Neural cell (in vitro differentiated cells): Measurements from ENCODE around the gene INTS7. TPM values are rescaled to one million over a fixed set of nuclear protein-coding genes. Genes with fewer than 3 reads are reported as not detected.
"Not testable (repeated sequence)": the region's sequence is repeated elsewhere in the genome, so short reads cannot be mapped to it uniquely, and the experiment has no call there.

ENCODE experiments used
- H2AFZ ChIP-seq: fragments of 200-600, 300-800 bp; sonication (generic), shearing (Covaris generic); 2 replicates; pipeline ENCODE4 v1.6.0; 2014; ENCODE audit warnings: low read depth, mild to moderate bottlenecking, antibody characterized with exemption, low read length, moderate library complexity
- H3F3A ChIP-seq: fragments of 200-600 bp; shearing (Covaris generic); 2 replicates; pipeline ENCODE4 v1.6.1; 2016; ENCODE audit warnings: mild to moderate bottlenecking, moderate library complexity, mixed read lengths, antibody characterized with exemption, low read length; ENCODE audit not compliant: insufficient read depth, poor library complexity, severe bottlenecking
- H3K27ac ChIP-seq: fragments of 200-600, 300-800 bp; sonication (generic), shearing (Covaris generic); 2 replicates; pipeline ENCODE4 v1.5.1; 2014; ENCODE audit warnings: mild to moderate bottlenecking, low read length, moderate library complexity
- H3K27me3 ChIP-seq: fragments of 300-800, 200-600 bp; sonication (generic), shearing (Covaris generic); 2 replicates; pipeline ENCODE4 v1.6.0; 2014; ENCODE audit warnings: mild to moderate bottlenecking, low read depth, low read length, moderate library complexity; ENCODE audit not compliant: insufficient read depth
- H3K36me3 ChIP-seq: fragments of 300-800, 200-600 bp; sonication (generic), shearing (Covaris generic); 2 replicates; pipeline ENCODE4 v1.5.1; 2014; ENCODE audit warnings: mild to moderate bottlenecking, antibody characterized with exemption, low read length, moderate library complexity; ENCODE audit not compliant: insufficient read depth
- H3K4me2 ChIP-seq: fragments of 300-800, 200-600 bp; sonication (generic), shearing (Covaris generic); 2 replicates; pipeline ENCODE4 v1.6.0; 2014; ENCODE audit warnings: mild to moderate bottlenecking, low read length
- H3K4me3 ChIP-seq: fragments of 300-800, 200-600 bp; sonication (generic), shearing (Covaris generic); 2 replicates; pipeline ENCODE4 v1.5.1; 2014; ENCODE audit warnings: mild to moderate bottlenecking, low read length, moderate library complexity
- H3K79me2 ChIP-seq: fragments of 200-600 bp; shearing (Covaris generic); replicated peaks from 2 replicates; pipeline ENCODE4 v1.6.0; 2014; ENCODE audit warnings: mild to moderate bottlenecking, low read length, moderate library complexity; ENCODE audit not compliant: insufficient read depth
- H3K9ac ChIP-seq: fragments of 300-800, 200-600 bp; sonication (generic), shearing (Covaris generic); 2 replicates; pipeline ENCODE4 v1.6.1; 2016; ENCODE audit warnings: mild to moderate bottlenecking, low read length, mixed read lengths
- H3K9me2 ChIP-seq: fragments of 200-600 bp; shearing (Covaris generic); 2 replicates; pipeline ENCODE4 v1.6.1; 2016; ENCODE audit warnings: mild to moderate bottlenecking, low read length, mixed read lengths; ENCODE audit not compliant: insufficient read depth
- H3K9me3 ChIP-seq: fragments of 200-600, 300-800 bp; sonication (generic), shearing (Covaris generic); 2 replicates; pipeline ENCODE4 v1.6.1; 2016; ENCODE audit warnings: mild to moderate bottlenecking, mixed run types, low read length, moderate library complexity, mixed read lengths
- H4K20me1 ChIP-seq: fragments of 200-600 bp; shearing (Covaris generic); 2 replicates; pipeline ENCODE4 v1.6.1; 2016; ENCODE audit warnings: mild to moderate bottlenecking, mixed run types; ENCODE audit not compliant: insufficient read depth
- CTCF ChIP-seq: fragments of 450-650 bp; IDR thresholded peaks from 2 replicates; pipeline ENCODE4 v1.5.1; 2014; ENCODE audit warnings: antibody characterized with exemption, mild to moderate bottlenecking, moderate library complexity; ENCODE audit not compliant: poor library complexity, severe bottlenecking
- EP300 ChIP-seq: fragments of 450-650 bp; conservative IDR thresholded peaks from 2 replicates; pipeline ENCODE4 v1.6.1; 2014; ENCODE audit warnings: antibody characterized with exemption, mild to moderate bottlenecking, moderate library complexity; ENCODE audit not compliant: poor library complexity, severe bottlenecking
- EZH2 ChIP-seq: fragments of 200-600, 300-800 bp; shearing (Covaris generic), sonication (generic); IDR thresholded peaks from 2 replicates; pipeline ENCODE4 v1.6.1; 2014; ENCODE audit warnings: antibody characterized with exemption, low read length, borderline replicate concordance, mild to moderate bottlenecking; ENCODE audit not compliant: insufficient read depth, poor library complexity, severe bottlenecking
- MXI1 ChIP-seq: fragments of 450-650 bp; conservative IDR thresholded peaks from 2 replicates; pipeline ENCODE4 v1.6.1; 2014; ENCODE audit warnings: antibody characterized with exemption, mild to moderate bottlenecking; ENCODE audit not compliant: poor library complexity, severe bottlenecking
- POLR2AphosphoS5 ChIP-seq: IDR thresholded peaks from 2 replicates; pipeline ENCODE4 v1.6.1; 2012
- RAD21 ChIP-seq: fragments of 450-650 bp; conservative IDR thresholded peaks from 2 replicates; pipeline ENCODE4 v1.6.1; 2014; ENCODE audit warnings: antibody characterized with exemption, mild to moderate bottlenecking, moderate library complexity
- REST ChIP-seq: IDR thresholded peaks from 2 replicates; pipeline ENCODE4 v1.6.1; 2012; ENCODE audit warnings: borderline replicate concordance
- SMC3 ChIP-seq: fragments of 450-650 bp; conservative IDR thresholded peaks from 2 replicates; pipeline ENCODE4 v1.6.1; 2014; ENCODE audit warnings: antibody characterized with exemption, mild to moderate bottlenecking, moderate library complexity; ENCODE audit not compliant: poor library complexity
- TAF1 ChIP-seq: IDR thresholded peaks from 2 replicates; pipeline ENCODE4 v1.6.1; 2012; ENCODE audit warnings: low read depth
- polyA plus RNA-seq: library from polyadenylated mRNA; depleted of rRNA; stranded (reverse); fragments of >200 nt; gene quantifications from 2 replicates; pipeline ENCODE4 v1.2.3, GENCODE V29; 2014

The INTS7 gene
- polyA plus RNA-seq, 1 donor from 2014 or later, result 23.6 TPM

GRCh38 chr1:211953543-211953942 is 81.8 kb downstream of the INTS7 start:
- not testable (repeated sequence) for H3K36me3 ChIP-seq, H3K9me2 ChIP-seq, H2AFZ ChIP-seq, H4K20me1 ChIP-seq, H3K4me2 ChIP-seq, H3K79me2 ChIP-seq, H3K27me3 ChIP-seq, H3K9me3 ChIP-seq, H3F3A ChIP-seq, H3K27ac ChIP-seq, H3K9ac ChIP-seq, H3K4me3 ChIP-seq

DNA sequence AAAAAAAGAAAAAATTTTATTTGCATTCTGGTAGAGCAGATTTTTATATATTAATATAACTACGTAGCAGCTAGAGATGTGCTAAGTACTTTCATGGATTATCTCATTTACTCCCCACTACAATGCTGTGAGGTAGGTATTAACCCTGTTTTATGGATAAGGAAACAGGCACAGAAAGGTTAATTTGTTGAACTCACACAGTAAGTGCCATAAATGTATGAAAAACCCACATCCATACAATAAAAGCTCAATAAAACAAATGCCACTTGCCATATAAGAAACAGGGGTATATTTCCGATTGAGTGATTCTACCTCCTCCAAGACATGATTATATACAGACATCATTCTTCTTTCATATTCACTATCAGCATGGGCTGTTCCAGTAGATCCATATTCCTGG is 83.1 kb downstream of the INTS7 start:
- no peaks in the 10 kb centered on the region for H3K9me3 ChIP-seq
- H3K4me3 ChIP-seq, result no peak overlapping the region
- no peak overlapping the region for H3K27ac ChIP-seq
- H3F3A ChIP-seq, result no peaks in the 10 kb centered on the region
- H3K4me2 ChIP-seq, result no peak overlapping the region
- H3K27me3 ChIP-seq, result no peaks in the 10 kb centered on the region
- no peaks in the 10 kb centered on the region for H4K20me1 ChIP-seq
- TF ChIP-seq EZH2 (no peak), CTCF (no peak), RAD21 (no peak), POLR2AphosphoS5 (no peak), EP300 (no peak), MXI1 (no peak), SMC3 (no peak), REST (no peak), TAF1 (no peak)
- no peak overlapping the region for H3K9ac ChIP-seq
- no peaks in the 10 kb centered on the region for H3K79me2 ChIP-seq
- no peak overlapping the region for H2AFZ ChIP-seq
- H3K9me2 ChIP-seq, result no peaks in the 10 kb centered on the region
- no peaks in the 10 kb centered on the region for H3K36me3 ChIP-seq

DNA sequence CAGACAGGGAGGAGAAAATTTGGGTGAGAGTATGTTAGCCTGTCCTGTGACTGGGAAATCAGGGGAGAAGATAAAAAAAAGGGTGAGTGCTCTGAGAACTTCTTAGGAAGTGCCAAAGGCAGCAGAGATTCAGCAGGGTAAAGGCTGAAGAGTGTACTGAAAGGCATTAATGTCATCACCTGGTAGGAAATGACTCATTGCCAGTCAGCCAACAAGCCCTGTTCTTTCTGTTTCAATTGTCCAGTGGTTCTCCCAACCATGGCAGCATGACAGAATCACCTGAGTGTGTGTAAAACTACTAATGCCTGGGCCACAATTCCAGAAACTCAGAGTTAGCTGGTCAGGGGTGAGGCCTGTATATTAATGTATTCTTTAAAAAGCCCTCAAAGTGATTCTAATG is 83.5 kb downstream of the INTS7 start:
- no peak overlapping the region for H3K4me2 ChIP-seq
- H4K20me1 ChIP-seq, result no peaks in the 10 kb centered on the region
- H3F3A ChIP-seq, result no peaks in the 10 kb centered on the region
- H3K27ac ChIP-seq, result no peak overlapping the region
- H3K27me3 ChIP-seq, result no peaks in the 10 kb centered on the region
- H3K36me3 ChIP-seq, result no peaks in the 10 kb centered on the region
- no peak overlapping the region for H3K9ac ChIP-seq
- H3K4me3 ChIP-seq, result no peak overlapping the region
- H2AFZ ChIP-seq, result no peak overlapping the region
- no peaks in the 10 kb centered on the region for H3K79me2 ChIP-seq
- no peaks in the 10 kb centered on the region for H3K9me3 ChIP-seq
- no peaks in the 10 kb centered on the region for H3K9me2 ChIP-seq
- no peak for TF ChIP-seq POLR2AphosphoS5
- TF ChIP-seq TAF1, result no peak
- no peak for TF ChIP-seq RAD21
- TF ChIP-seq EZH2, result no peak
- TF ChIP-seq SMC3, result no peak
- TF ChIP-seq MXI1, result no peak
- no peak for TF ChIP-seq CTCF
- no peak for TF ChIP-seq REST
- no peak for TF ChIP-seq EP300
